K562 (cell line): Measurements from ENCODE around the gene MEGF9. TPM values are rescaled to one million over a fixed set of nuclear protein-coding genes. Genes with fewer than 3 reads are reported as not detected.

ENCODE experiments used
- DDX20 ChIP-seq: fragments of 450-650 bp; IDR thresholded peaks from 2 replicates; pipeline ENCODE4 v1.6.1; 2016; ENCODE audit warnings: missing genetic modification characterization, low read depth, mild to moderate bottlenecking, missing compliant biosample characterization, moderate library complexity
- DNMT1 ChIP-seq: fragments of 450-650 bp; IDR thresholded peaks from 2 replicates; pipeline ENCODE4 v1.6.1; 2016; ENCODE audit warnings: antibody characterized with exemption, mild to moderate bottlenecking
- ETV5 ChIP-seq: sonication (generic); formaldehyde crosslinking; IDR thresholded peaks from 2 replicates; pipeline ENCODE4 v1.4.0; 2020; ENCODE audit warnings: low read depth, mild to moderate bottlenecking, missing genetic modification reagents
- IRF2 ChIP-seq: sonication (generic); formaldehyde crosslinking; IDR thresholded peaks from 2 replicates; pipeline ENCODE4 v1.8.1; 2022; ENCODE audit warnings: mild to moderate bottlenecking, missing genetic modification reagents
- MEF2A ChIP-seq: IDR thresholded peaks from 2 replicates; pipeline ENCODE4 v1.6.1; 2011; ENCODE audit warnings: low read depth, mild to moderate bottlenecking, low read length, moderate library complexity; ENCODE audit not compliant: control insufficient read depth
- NFIC ChIP-seq: fragments of 450-650 bp; IDR thresholded peaks from 2 replicates; pipeline ENCODE4 v1.6.1; 2017; ENCODE audit warnings: mild to moderate bottlenecking, inconsistent platforms
- OTX1 ChIP-seq: fragments of 450-650 bp; formaldehyde crosslinking; IDR thresholded peaks from 2 replicates; pipeline ENCODE4 v1.4.0; 2022; ENCODE audit warnings: mild to moderate bottlenecking
- PHB ChIP-seq: fragments of 250-450 bp; sonication (Bioruptor Pico); IDR thresholded peaks from 2 replicates; pipeline ENCODE4 v1.5.0; 2021
- POLR2A ChIP-seq: fragments of 450-650 bp; conservative IDR thresholded peaks from 2 replicates; pipeline ENCODE4 v1.6.1; 2016
- REST ChIP-seq, 2 experiments: fragments of 450-650 bp; formaldehyde crosslinking in 1 of 2; IDR thresholded peaks; 2 replicates each; pipeline versions ENCODE4 v1.4.0 to v1.6.1; 2014 to 2020; ENCODE audit warnings: mild to moderate bottlenecking in 2 of 2, borderline replicate concordance in 1 of 2, low read depth in 1 of 2
- TAF1 ChIP-seq: IDR thresholded peaks from 2 replicates; pipeline ENCODE4 v1.6.1; 2011; ENCODE audit warnings: mild to moderate bottlenecking, low read length, moderate library complexity; ENCODE audit not compliant: insufficient read depth, control insufficient read depth, severe bottlenecking; ENCODE audit errors: extremely low read depth
- TCF15 ChIP-seq: fragments of 250-450 bp; sonication (Bioruptor Pico); IDR thresholded peaks from 2 replicates; pipeline ENCODE4 v1.8.0; 2022; ENCODE audit warnings: moderate library complexity, mild to moderate bottlenecking, inconsistent platforms
- U2AF2 ChIP-seq: fragments of 200-400 bp; formaldehyde crosslinking; optimal IDR thresholded peaks from 2 replicates; pipeline ENCODE3; 2017; ENCODE audit warnings: low read depth, mild to moderate bottlenecking, low read length
- ZNF551 ChIP-seq: fragments of 250-450 bp; sonication (Bioruptor Pico); IDR thresholded peaks from 2 replicates; pipeline ENCODE4 v1.5.0; 2021; ENCODE audit warnings: mild to moderate bottlenecking, moderate library complexity
- ZNF57 ChIP-seq: fragments of 450-650 bp; formaldehyde crosslinking; IDR thresholded peaks from 2 replicates; pipeline ENCODE4 v1.4.0; 2020; ENCODE audit warnings: mild to moderate bottlenecking, moderate library complexity
- polyA plus RNA-seq, 8 experiments: library from polyadenylated mRNA; depleted of rRNA in 4 of 8; stranded (reverse) in 5 of 8; unstranded in 3 of 8; fragments of >200 nt; fragmentation: Nextera tagmentation in 2 of 8; fragmentation: Illumina TruSeq in 1 of 8; extraction: Ambion mirVana in 2 of 8; extraction: Trizol in 1 of 8; gene quantifications; 2 replicates each; pipeline versions ENCODE4 v1.2.1 to v1.2.3, GENCODE V29; 2011 to 2014; ENCODE audit warnings: inconsistent platforms in 1 of 8, missing spikeins in 1 of 8
- total RNA-seq, 7 experiments: library from RNA; depleted of rRNA in 6 of 7; stranded (reverse); fragments of >200 nt in 6 of 7; fragmentation: Illumina TruSeq in 2 of 7; extraction: Trizol in 2 of 7; gene quantifications; 2 replicates each; pipeline versions ENCODE4 v1.2.1 to v1.2.3, GENCODE V29; 2011 to 2021; ENCODE audit warnings: low replicate concordance in 1 of 7
- TF ChIP-seq, protein P1 (sequence below): conservative IDR thresholded peaks from 2 replicates; pipeline ENCODE4 v1.6.1; 2011; ENCODE audit warnings: low read depth, mild to moderate bottlenecking, low read length; ENCODE audit not compliant: control insufficient read depth
- TF ChIP-seq, protein P2 (sequence below): fragments of 450-650 bp; formaldehyde crosslinking; IDR thresholded peaks from 2 replicates; pipeline ENCODE4 v1.4.0; 2022; ENCODE audit warnings: missing genetic modification characterization

Gene MEGF9
- total and polyA plus RNA-seq, 9 of the 15 experiments (the other 6 are each of a cell fraction or from before 2014, with no cell fraction given) = 2.1 to 6.2 (median 3.8) TPM

- TF ChIP-seq, protein P1, sequence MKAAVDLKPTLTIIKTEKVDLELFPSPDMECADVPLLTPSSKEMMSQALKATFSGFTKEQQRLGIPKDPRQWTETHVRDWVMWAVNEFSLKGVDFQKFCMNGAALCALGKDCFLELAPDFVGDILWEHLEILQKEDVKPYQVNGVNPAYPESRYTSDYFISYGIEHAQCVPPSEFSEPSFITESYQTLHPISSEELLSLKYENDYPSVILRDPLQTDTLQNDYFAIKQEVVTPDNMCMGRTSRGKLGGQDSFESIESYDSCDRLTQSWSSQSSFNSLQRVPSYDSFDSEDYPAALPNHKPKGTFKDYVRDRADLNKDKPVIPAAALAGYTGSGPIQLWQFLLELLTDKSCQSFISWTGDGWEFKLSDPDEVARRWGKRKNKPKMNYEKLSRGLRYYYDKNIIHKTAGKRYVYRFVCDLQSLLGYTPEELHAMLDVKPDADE = no peak; the same call in none of the 2 replicates
- TF ChIP-seq MEF2A = no peak
- TF ChIP-seq ETV5 (CRISPR knock-in tag) = no peak
- TF ChIP-seq PHB (CRISPR knock-in tag) = no peak
- peak; percentile 93 for TF ChIP-seq REST (IDR thresholded peaks at IDR 0.05; ENCODE audit: borderline replicate concordance)
- peak; percentile 43; the same call in 1 of the 2 replicates for TF ChIP-seq REST (CRISPR knock-in tag; IDR thresholded peaks at IDR 0.05; ENCODE audit: low read depth)
- no peak for TF ChIP-seq ZNF57 (CRISPR knock-in tag)
- TF ChIP-seq TAF1 = peak; percentile 50
- TF ChIP-seq U2AF2 = no peak
- no peak for TF ChIP-seq NFIC
- TF ChIP-seq TCF15 = no peak
- no peak for TF ChIP-seq DNMT1
- TF ChIP-seq POLR2A = peak; percentile 74
- TF ChIP-seq OTX1 (CRISPR knock-in tag) = no peak
- TF ChIP-seq DDX20 = no peak
- no peak for TF ChIP-seq ZNF551 (CRISPR knock-in tag)
- TF ChIP-seq, protein P2, sequence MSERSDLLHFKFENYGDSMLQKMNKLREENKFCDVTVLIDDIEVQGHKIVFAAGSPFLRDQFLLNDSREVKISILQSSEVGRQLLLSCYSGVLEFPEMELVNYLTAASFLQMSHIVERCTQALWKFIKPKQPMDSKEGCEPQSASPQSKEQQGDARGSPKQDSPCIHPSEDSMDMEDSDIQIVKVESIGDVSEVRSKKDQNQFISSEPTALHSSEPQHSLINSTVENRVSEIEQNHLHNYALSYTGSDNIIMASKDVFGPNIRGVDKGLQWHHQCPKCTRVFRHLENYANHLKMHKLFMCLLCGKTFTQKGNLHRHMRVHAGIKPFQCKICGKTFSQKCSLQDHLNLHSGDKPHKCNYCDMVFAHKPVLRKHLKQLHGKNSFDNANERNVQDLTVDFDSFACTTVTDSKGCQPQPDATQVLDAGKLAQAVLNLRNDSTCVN (CRISPR knock-in tag) = no peak
- TF ChIP-seq IRF2 = no peak
Observed at GRCh38 chr9:120714088-120714845, at the start of gene MEGF9 (continued).
